PC-9 (cell line): Measurements from ENCODE around the gene CLEC16A.

Source experiments
- CTCF ChIP-seq: fragments of 200-600 bp; sonication (generic); conservative IDR thresholded peaks from 2 replicates; pipeline ENCODE4 v1.6.1; 2017; ENCODE audit warnings: mixed run types, antibody characterized with exemption, mild to moderate bottlenecking, moderate library complexity
- EZH2 ChIP-seq: fragments of 200-600 bp; sonication (generic); IDR thresholded peaks from 2 replicates; pipeline ENCODE4 v1.8.0; 2017; ENCODE audit warnings: antibody characterized with exemption, low read depth

- TF ChIP-seq EZH2 = no peak
- TF ChIP-seq CTCF = no peak
Observed at GRCh38 chr16:10954903-10955302, 10.5 kb downstream of the CLEC16A start.
